Neural cell (in vitro differentiated cells): ENCODE results near the gene PHLPP1.

ENCODE experiments used
- CTCF ChIP-seq: fragments of 450-650 bp; IDR thresholded peaks from 2 replicates; pipeline ENCODE4 v1.5.1; 2014; ENCODE audit warnings: antibody characterized with exemption, mild to moderate bottlenecking, moderate library complexity; ENCODE audit not compliant: poor library complexity, severe bottlenecking
- EP300 ChIP-seq: fragments of 450-650 bp; conservative IDR thresholded peaks from 2 replicates; pipeline ENCODE4 v1.6.1; 2014; ENCODE audit warnings: antibody characterized with exemption, mild to moderate bottlenecking, moderate library complexity; ENCODE audit not compliant: poor library complexity, severe bottlenecking
- EZH2 ChIP-seq: fragments of 200-600, 300-800 bp; shearing (Covaris generic), sonication (generic); IDR thresholded peaks from 2 replicates; pipeline ENCODE4 v1.6.1; 2014; ENCODE audit warnings: antibody characterized with exemption, low read length, borderline replicate concordance, mild to moderate bottlenecking; ENCODE audit not compliant: insufficient read depth, poor library complexity, severe bottlenecking
- POLR2AphosphoS5 ChIP-seq: IDR thresholded peaks from 2 replicates; pipeline ENCODE4 v1.6.1; 2012
- RAD21 ChIP-seq: fragments of 450-650 bp; conservative IDR thresholded peaks from 2 replicates; pipeline ENCODE4 v1.6.1; 2014; ENCODE audit warnings: antibody characterized with exemption, mild to moderate bottlenecking, moderate library complexity
- REST ChIP-seq: IDR thresholded peaks from 2 replicates; pipeline ENCODE4 v1.6.1; 2012; ENCODE audit warnings: borderline replicate concordance
- TAF1 ChIP-seq: IDR thresholded peaks from 2 replicates; pipeline ENCODE4 v1.6.1; 2012; ENCODE audit warnings: low read depth

GRCh38 chr18:62721839-62722795 lies 6.8 kb downstream of the PHLPP1 start:
- TF ChIP-seq EP300 (no peak), TAF1 (no peak), RAD21 (no peak), POLR2AphosphoS5 (no peak), CTCF (no peak), REST (no peak), EZH2 (no peak)
